ENCODE results near the gene CYTH3. TPM values are rescaled to one million over a fixed set of nuclear protein-coding genes. Genes with fewer than 3 reads are reported as not detected.
"Not testable (repeated sequence)": the region's sequence is repeated elsewhere in the genome, so short reads cannot be mapped to it uniquely, and the experiment has no call there.

The CYTH3 gene
- total and polyA plus RNA-seq, 2 of the 4 experiments (the other 2 are of a cell fraction), result 14.2 to 34.8 TPM

- WGBS, 2 experiments (ENCODE audit: extremely low coverage in 2 of 2, insufficient read length in 1 of 2), result 40% methylated on average over 1 of the region's 7 CpGs; no CpG with 5 or more reads in 1 of the 2 experiments
Measured at GRCh38 chr7:6231184-6231583, 41.2 kb downstream of the CYTH3 start.

GRCh38 chr7:6229284-6229683 lies 43.1 kb downstream of the CYTH3 start:
- H2AK9ac ChIP-seq (replicated peaks; ENCODE audit: low read depth, low read length, poor library complexity); H4K8ac ChIP-seq (ENCODE audit: low read depth in 2 of 2, low read length in 2 of 2); H3K36me3 ChIP-seq (ENCODE audit: control insufficient read depth, insufficient read depth, low read length); in situ Hi-C loops (cut with MboI; ENCODE audit: low sequenced_read_pairs); H2BK15ac ChIP-seq (ENCODE audit: low read depth, low read length); H3K4ac ChIP-seq (ENCODE audit: low read depth, low read length); intact Hi-C loops (cut with micrococcal nuclease); H3K56ac ChIP-seq (ENCODE audit: extremely low read depth, insufficient read depth, low read length); H4K91ac ChIP-seq (ENCODE audit: insufficient read depth, low read depth, low read length); H3K23ac ChIP-seq (ENCODE audit: low read depth, low read length); H2AFZ ChIP-seq (replicated peaks; ENCODE audit: low read length, poor library complexity); H3K14ac ChIP-seq (replicated peaks; ENCODE audit: low read depth, low read length); H3K27me3 ChIP-seq (ENCODE audit: control insufficient read depth, insufficient read depth, low read length); H2BK20ac ChIP-seq (ENCODE audit: low read depth, low read length); H2BK120ac ChIP-seq (ENCODE audit: low read depth, low read length); H3K9ac ChIP-seq (ENCODE audit: low read depth, low read length); H3K4me3 ChIP-seq (ENCODE audit: insufficient read depth, low read depth, low read length); H3K9me1 ChIP-seq (ENCODE audit: insufficient read depth, low read length); H3K18ac ChIP-seq (ENCODE audit: low read depth, low read length); H2BK5ac ChIP-seq (ENCODE audit: low read depth, low read length, poor library complexity, severe bottlenecking); ATAC-seq (ENCODE audit: low read depth); H3K4me2 ChIP-seq (ENCODE audit: low read depth, low read length); H3K9me3 ChIP-seq (ENCODE audit: control insufficient read depth, insufficient read depth, low read length); CTCF ChIA-PET; H2AK5ac ChIP-seq (ENCODE audit: low read depth, low read length); DNase-seq; H4K5ac ChIP-seq (ENCODE audit: low read depth, low read length); dilution Hi-C loops (cut with HindIII; ENCODE audit: low sequenced_read_pairs, unreplicated experiment); POLR2A ChIA-PET (ENCODE audit: unreplicated experiment); BruUV-seq (replicated peaks): not testable (repeated sequence)
- Histone ChIP-seq H3K4me1 (ENCODE audit: control insufficient read depth, insufficient read depth, low read length) (peaks cover 22% of the 10 kb centered on the region), H4K20me1 (ENCODE audit: insufficient read depth, low read length) (peaks cover 14% of the 10 kb centered on the region; the same call in 1 of the 2 replicates), H3K27ac (ENCODE audit: insufficient read depth, low read length) (peak overlapping the region; percentile 75; the same call in 1 of the 2 replicates), H3K79me1 (ENCODE audit: low read depth in 1 of 2, low read length in 2 of 2) (peaks cover 16 to 73% of the 10 kb centered on the region in 2 experiments)
- WGBS, 2 experiments (ENCODE audit: extremely low coverage in 2 of 2, insufficient read length in 1 of 2), result 58% methylated on average over 2 of the region's 9 CpGs; no CpG with 5 or more reads in 1 of the 2 experiments

More at GRCh38 chr7:6231184-6231583, 41.2 kb downstream of the CYTH3 start:
- no peaks in the 10 kb centered on the region for H3K36me3 ChIP-seq (ENCODE audit: control insufficient read depth, insufficient read depth, low read length)
- H3K9me1 ChIP-seq (ENCODE audit: insufficient read depth, low read length), result peaks cover 16% of the 10 kb centered on the region
- no peak overlapping the region for H2BK5ac ChIP-seq (ENCODE audit: low read depth, low read length, poor library complexity, severe bottlenecking)
- H4K20me1 ChIP-seq (ENCODE audit: insufficient read depth, low read length), result peaks cover 18% of the 10 kb centered on the region; the same call in 1 of the 2 replicates
- H3K56ac ChIP-seq (ENCODE audit: extremely low read depth, insufficient read depth, low read length), result no peak overlapping the region
- H3K18ac ChIP-seq (ENCODE audit: low read depth, low read length), result no peak overlapping the region
- H4K8ac ChIP-seq (ENCODE audit: low read depth in 2 of 2, low read length in 2 of 2), result peak overlapping the region in 1 of 2 experiments; percentile 31; a peak in 1 of 4 replicates
- no peak for DNase-seq
- no peaks in the 10 kb centered on the region for H3K9me3 ChIP-seq (ENCODE audit: control insufficient read depth, insufficient read depth, low read length)
- dilution Hi-C loops (cut with HindIII; ENCODE audit: low sequenced_read_pairs, unreplicated experiment), result no loop called here
- intact Hi-C loops (cut with micrococcal nuclease), result no loop called here
- in situ Hi-C loops (cut with MboI; ENCODE audit: low sequenced_read_pairs), result no loop called here
- no peak overlapping the region for H3K4ac ChIP-seq (ENCODE audit: low read depth, low read length)
- no peak overlapping the region for H3K27ac ChIP-seq (ENCODE audit: insufficient read depth, low read length)
- H2AK5ac ChIP-seq (ENCODE audit: low read depth, low read length), result 0 out of 2 replicates have a peak overlapping the region, but pooled peaks have one; percentile 35
- no peak overlapping the region for H2BK120ac ChIP-seq (ENCODE audit: low read depth, low read length)
- no peak for ATAC-seq (ENCODE audit: low read depth)
- CTCF ChIA-PET, result no interaction called here
- peaks cover 24% of the 10 kb centered on the region for H3K4me1 ChIP-seq (ENCODE audit: control insufficient read depth, insufficient read depth, low read length)
- no peaks in the 10 kb centered on the region for H3K27me3 ChIP-seq (ENCODE audit: control insufficient read depth, insufficient read depth, low read length)
- H4K5ac ChIP-seq (ENCODE audit: low read depth, low read length), result 0 out of 2 replicates have a peak overlapping the region, but pooled peaks have one; percentile 12
- POLR2A ChIA-PET (ENCODE audit: unreplicated experiment), result no interaction called here
- no peak overlapping the region for H3K4me3 ChIP-seq (ENCODE audit: insufficient read depth, low read depth, low read length)
- H3K79me1 ChIP-seq (ENCODE audit: low read depth in 1 of 2, low read length in 2 of 2), result peaks cover 24 to 83% of the 10 kb centered on the region in 2 experiments
- no peak overlapping the region for H2BK20ac ChIP-seq (ENCODE audit: low read depth, low read length)
- H3K14ac ChIP-seq (replicated peaks; ENCODE audit: low read depth, low read length), result no peak overlapping the region
- no TSS peak for BruUV-seq (replicated peaks)
- H2AFZ ChIP-seq (replicated peaks; ENCODE audit: low read length, poor library complexity), result no peak overlapping the region
- no peak overlapping the region for H4K91ac ChIP-seq (ENCODE audit: insufficient read depth, low read depth, low read length)
- H2BK15ac ChIP-seq (ENCODE audit: low read depth, low read length), result no peak overlapping the region
- peak overlapping the region; percentile 20 for H3K4me2 ChIP-seq (ENCODE audit: low read depth, low read length)
- H3K23ac ChIP-seq (ENCODE audit: low read depth, low read length), result no peak overlapping the region
- no peak for TF ChIP-seq RCOR1 (IDR thresholded peaks at IDR 0.05; ENCODE audit: insufficient replicate concordance, low read length)
- no peak for TF ChIP-seq ELK1 (IDR thresholded peaks at IDR 0.05; ENCODE audit: borderline replicate concordance, low read depth, low read length)
- TF ChIP-seq MAFK (IDR thresholded peaks at IDR 0.05; ENCODE audit: low read depth, low read length), result no peak
- no peak for TF ChIP-seq SMC3 (IDR thresholded peaks at IDR 0.05; ENCODE audit: low read depth, low read length)
- TF ChIP-seq FOS (IDR thresholded peaks at IDR 0.05; ENCODE audit: low read depth, low read length), result no peak
- no peak overlapping the region for H3K9ac ChIP-seq (ENCODE audit: low read depth, low read length)
- H2AK9ac ChIP-seq (replicated peaks; ENCODE audit: low read depth, low read length, poor library complexity), result no peak overlapping the region
